Lung (tissue), 12 donors: ENCODE results near the gene TSPAN18. TPM values are rescaled to one million over a fixed set of nuclear protein-coding genes. Genes with fewer than 3 reads are reported as not detected.

Experiments used
- ATAC-seq: fragments of 200-7000 bp; cut with Tn5 transposase; one replicate; pipeline ENCODE4 v1.9.1; 2020; ENCODE audit warnings: moderate number of reproducible peaks; ENCODE audit not compliant: insufficient read depth, low FRiP score
- DNase-seq, 3 donors: peaks; one replicate each; pipeline ENCODE4 v3.0.0-alpha.2; 2013 to 2017
- H3K27ac ChIP-seq, 2 donors: one replicate each; pipeline ENCODE4 v1.5.1; 2013; ENCODE audit warnings: mild to moderate bottlenecking in 2 of 2, moderate library complexity in 2 of 2, control low read depth in 1 of 2, inconsistent platforms in 1 of 2, low read depth in 1 of 2, low read length in 1 of 2
- H3K27me3 ChIP-seq, 3 donors: one replicate each; pipeline ENCODE4 v1.5.1; 2013; ENCODE audit warnings: low read length in 2 of 3; ENCODE audit not compliant: control insufficient read depth in 3 of 3, insufficient read depth in 3 of 3
- H3K36me3 ChIP-seq, 4 donors: one replicate each; pipeline ENCODE4 v1.5.1; 2013; ENCODE audit warnings: low read length in 4 of 4, mild to moderate bottlenecking in 1 of 4, moderate library complexity in 1 of 4; ENCODE audit not compliant: control insufficient read depth in 4 of 4, insufficient read depth in 4 of 4
- H3K4me1 ChIP-seq, 5 donors: one replicate each; pipeline ENCODE4 v1.5.1; 2013; ENCODE audit warnings: low read length in 5 of 5, mild to moderate bottlenecking in 2 of 5, moderate library complexity in 1 of 5; ENCODE audit not compliant: control insufficient read depth in 5 of 5, insufficient read depth in 5 of 5
- H3K4me3 ChIP-seq: one replicate; pipeline ENCODE4 v1.5.1; 2013; ENCODE audit warnings: mild to moderate bottlenecking, control low read depth, moderate library complexity
- H3K9ac ChIP-seq, 2 donors: one replicate each; pipeline ENCODE4 v1.5.1; 2013; ENCODE audit warnings: low read length in 2 of 2, control low read depth in 1 of 2; ENCODE audit not compliant: insufficient read depth in 1 of 2
- H3K9me3 ChIP-seq, 4 donors: one replicate each; pipeline ENCODE4 v1.5.1; 2013; ENCODE audit warnings: low read length in 3 of 4, mild to moderate bottlenecking in 1 of 4, moderate library complexity in 1 of 4; ENCODE audit not compliant: control insufficient read depth in 4 of 4, insufficient read depth in 3 of 4
- WGBS, 2 donors: extraction: QIAGEN DNeasy Blood & Tissue Kit; methylation state at CpG; one replicate each; pipeline ENCODE4 v1.1.7; 2013; 5-methylcytosine and 5-hydroxymethylcytosine counted together
- polyA plus RNA-seq, 2 donors: library from polyadenylated mRNA; stranded (reverse); fragments of 200-250 nt; gene quantifications; one replicate each; pipeline ENCODE4 v1.2.1, GENCODE V29; 2013
- total RNA-seq, 2 donors: library from RNA; depleted of rRNA in 1 of 2; stranded (reverse); fragments of >200 nt in 1 of 2; gene quantifications; one replicate each; pipeline ENCODE4 v1.2.1, GENCODE V29; 2014 to 2021
- TF ChIP-seq, protein P1 (sequence below): IDR thresholded peaks from 2 replicates; pipeline ENCODE4 v1.5.1; 2012; ENCODE audit warnings: mild to moderate bottlenecking; ENCODE audit errors: control extremely low read depth, extremely low read depth
- donor health status: control.
- donor health status: control.
- donor health status: Bipolar disorder and iron deficiency.
- donor health status: healthy.
- donor health status: DM: yes; HTN: yes; CAD: no.

TSPAN18 gene
- total and polyA plus RNA-seq, 4 donors: 8.3 to 40.7 (median 21.4) TPM

DNA sequence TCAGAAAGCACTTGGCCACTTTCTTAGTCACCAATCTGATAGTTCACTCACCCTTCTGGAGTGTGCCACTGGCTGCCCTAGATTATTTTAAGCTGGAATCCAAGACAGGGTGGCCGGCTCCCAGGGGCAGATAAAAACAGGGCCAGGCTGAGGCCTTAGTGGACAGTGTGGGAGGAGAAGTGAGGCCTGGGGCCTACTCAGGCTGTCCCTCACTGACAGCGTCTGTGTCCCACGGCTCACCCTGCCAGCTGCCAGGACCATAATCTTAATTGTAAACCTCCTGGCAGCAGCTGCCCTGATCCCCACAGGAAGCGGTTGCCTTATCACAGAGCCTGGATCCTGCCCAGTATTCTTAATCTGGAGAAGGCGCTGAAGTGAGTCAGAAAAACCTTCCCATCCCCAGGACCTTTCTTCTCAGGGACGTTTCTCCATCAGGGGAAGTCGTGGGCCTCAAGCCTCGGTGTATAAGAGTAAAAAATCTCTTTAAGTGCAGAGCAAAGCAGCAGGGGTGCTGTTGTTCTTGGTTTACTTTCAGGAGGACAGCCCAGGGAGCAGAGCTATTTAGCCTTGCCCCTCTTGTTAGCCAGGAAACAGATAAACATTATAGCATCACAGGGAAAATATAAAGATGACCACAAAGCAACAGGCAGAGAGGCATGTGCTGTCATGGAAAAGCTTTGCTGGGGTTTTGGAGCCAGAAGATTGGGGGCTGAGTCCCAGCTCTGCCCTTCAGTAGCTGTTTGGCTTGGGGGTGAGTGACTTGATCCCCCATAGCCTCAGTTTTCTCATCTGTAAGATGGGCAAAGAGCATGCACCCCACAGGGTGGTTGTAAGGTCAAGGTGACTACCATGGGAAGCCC, 39.6 kb downstream of the TSPAN18 start:
- Histone ChIP-seq H3K36me3 (no peaks in the 10 kb centered on the region), H3K27ac (peak overlapping the region; percentile 48 to 97), H3K4me1 (peaks cover 8 to 37% (median 12%) of the 10 kb centered on the region in 5 donors), H3K9me3 (peaks cover 0 to 6% (median 1%) of the 10 kb centered on the region in 4 donors), H3K27me3 (no peaks in the 10 kb centered on the region), H3K4me3 (no peak overlapping the region), H3K9ac (peak overlapping the region in 1 of 2 donors; percentile 62)
- WGBS, 2 donors: 28 to 32% methylated on average over 8 of the region's 8 CpGs
- ATAC-seq (peak; percentile 71), DNase-seq (peak; percentile 75 to 84 (median 81))
- TF ChIP-seq, protein P1, sequence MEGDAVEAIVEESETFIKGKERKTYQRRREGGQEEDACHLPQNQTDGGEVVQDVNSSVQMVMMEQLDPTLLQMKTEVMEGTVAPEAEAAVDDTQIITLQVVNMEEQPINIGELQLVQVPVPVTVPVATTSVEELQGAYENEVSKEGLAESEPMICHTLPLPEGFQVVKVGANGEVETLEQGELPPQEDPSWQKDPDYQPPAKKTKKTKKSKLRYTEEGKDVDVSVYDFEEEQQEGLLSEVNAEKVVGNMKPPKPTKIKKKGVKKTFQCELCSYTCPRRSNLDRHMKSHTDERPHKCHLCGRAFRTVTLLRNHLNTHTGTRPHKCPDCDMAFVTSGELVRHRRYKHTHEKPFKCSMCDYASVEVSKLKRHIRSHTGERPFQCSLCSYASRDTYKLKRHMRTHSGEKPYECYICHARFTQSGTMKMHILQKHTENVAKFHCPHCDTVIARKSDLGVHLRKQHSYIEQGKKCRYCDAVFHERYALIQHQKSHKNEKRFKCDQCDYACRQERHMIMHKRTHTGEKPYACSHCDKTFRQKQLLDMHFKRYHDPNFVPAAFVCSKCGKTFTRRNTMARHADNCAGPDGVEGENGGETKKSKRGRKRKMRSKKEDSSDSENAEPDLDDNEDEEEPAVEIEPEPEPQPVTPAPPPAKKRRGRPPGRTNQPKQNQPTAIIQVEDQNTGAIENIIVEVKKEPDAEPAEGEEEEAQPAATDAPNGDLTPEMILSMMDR: no peak

DNA sequence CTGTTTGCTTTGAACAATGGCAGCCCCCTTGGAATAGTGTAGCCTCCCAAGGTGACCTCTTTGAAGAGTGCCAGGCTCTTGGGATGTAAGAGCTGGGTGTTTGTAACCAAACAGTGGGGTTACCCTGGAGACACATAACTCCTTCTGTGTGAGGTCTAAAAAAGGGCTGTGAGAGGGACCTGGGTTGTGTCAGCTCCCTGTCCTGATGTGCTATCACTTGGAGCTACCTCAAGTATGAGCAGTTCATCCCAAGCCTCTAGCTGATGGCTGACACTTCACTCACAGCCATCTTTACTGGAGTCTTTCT, 40.2 kb downstream of the TSPAN18 start:
- TF ChIP-seq, protein P1: no peak
- Histone ChIP-seq H3K4me3 (no peak overlapping the region), H3K27ac (peak overlapping the region; percentile 43 to 97), H3K27me3 (no peaks in the 10 kb centered on the region), H3K36me3 (no peaks in the 10 kb centered on the region), H3K9me3 (peaks cover 0 to 6% (median 1%) of the 10 kb centered on the region in 4 donors), H3K9ac (peak overlapping the region in 1 of 2 donors; percentile 62), H3K4me1 (peaks cover 6 to 37% (median 8%) of the 10 kb centered on the region in 5 donors)
- ATAC-seq (no peak), DNase-seq (peak in 1 of 3 donors; percentile 14)

DNA sequence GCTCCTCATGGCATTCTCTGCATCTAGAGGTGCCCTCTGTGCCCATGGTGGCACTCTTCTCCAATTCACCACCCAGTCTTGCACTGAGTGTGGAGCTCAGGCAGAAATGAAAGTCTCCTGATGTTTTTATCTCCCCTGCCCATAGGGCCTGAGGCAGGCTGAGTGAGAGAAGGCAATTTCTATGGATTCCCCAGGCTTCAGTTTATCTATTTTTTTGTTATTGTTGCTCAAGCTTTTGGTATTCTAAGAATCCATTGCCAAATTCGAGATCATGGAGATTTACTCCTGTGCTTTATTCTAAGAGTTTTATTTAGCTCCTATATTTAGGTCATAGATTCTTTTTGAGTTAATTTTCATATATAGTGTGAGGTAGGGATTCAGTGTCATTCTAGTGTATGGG, 40.7 kb downstream of the TSPAN18 start:
- Histone ChIP-seq H3K36me3 (no peaks in the 10 kb centered on the region), H3K9me3 (peaks cover 0 to 6% (median 1%) of the 10 kb centered on the region in 4 donors), H3K4me1 (peaks cover 6 to 37% (median 8%) of the 10 kb centered on the region in 5 donors), H3K27ac (peak overlapping the region; percentile 46 to 97), H3K9ac (no peak overlapping the region), H3K27me3 (no peaks in the 10 kb centered on the region), H3K4me3 (no peak overlapping the region)
- TF ChIP-seq, protein P1: no peak
- ATAC-seq (no peak), DNase-seq (no peak)
- WGBS, 2 donors: 58 to 85% methylated on average over 1 of the region's 1 CpG
